ENCODE measurements around the gene IL1A.

The IL1A gene

DNA sequence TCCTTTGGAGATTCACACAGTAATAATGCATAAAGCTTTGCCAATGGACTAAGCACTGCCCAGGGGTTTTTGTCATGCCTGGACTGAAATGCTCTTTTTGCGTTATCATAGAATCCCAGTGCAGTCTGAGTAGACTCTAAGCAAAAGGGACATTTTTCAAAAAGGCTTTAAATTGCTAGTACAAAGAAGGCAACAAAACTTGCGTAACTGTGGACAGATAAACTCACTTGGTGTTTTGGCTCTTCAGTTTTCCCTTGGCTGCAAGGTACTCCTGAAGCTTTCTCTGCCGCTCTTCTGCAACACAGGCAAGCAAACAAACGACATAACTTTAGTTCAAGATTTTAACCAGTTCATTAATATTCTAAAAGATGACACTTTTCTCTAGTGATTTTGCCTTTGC is 22.0 kb downstream of the IL1A start:
- DNase-seq (ENCODE audit: low spot score) = no peak

DNA sequence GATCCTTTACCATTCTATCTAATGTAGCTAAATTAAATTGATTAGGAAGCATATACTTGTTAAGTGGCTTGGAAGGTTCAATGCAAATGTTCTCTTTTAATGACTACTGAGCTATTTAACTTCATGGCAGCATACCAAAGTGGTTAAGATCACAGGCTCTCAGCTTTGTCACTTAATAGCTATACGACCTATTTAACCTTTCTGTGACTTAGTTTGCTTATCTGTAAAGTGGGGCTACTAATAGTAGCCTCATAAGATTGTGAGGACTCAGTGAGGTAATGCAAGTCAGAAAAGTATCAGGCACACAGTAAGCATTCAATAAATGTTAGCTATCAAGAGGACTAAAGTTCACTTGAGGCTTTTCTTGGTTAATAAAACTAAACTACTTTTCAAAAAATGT is 24.1 kb downstream of the IL1A start:
- no peak for DNase-seq (ENCODE audit: low spot score)

DNA sequence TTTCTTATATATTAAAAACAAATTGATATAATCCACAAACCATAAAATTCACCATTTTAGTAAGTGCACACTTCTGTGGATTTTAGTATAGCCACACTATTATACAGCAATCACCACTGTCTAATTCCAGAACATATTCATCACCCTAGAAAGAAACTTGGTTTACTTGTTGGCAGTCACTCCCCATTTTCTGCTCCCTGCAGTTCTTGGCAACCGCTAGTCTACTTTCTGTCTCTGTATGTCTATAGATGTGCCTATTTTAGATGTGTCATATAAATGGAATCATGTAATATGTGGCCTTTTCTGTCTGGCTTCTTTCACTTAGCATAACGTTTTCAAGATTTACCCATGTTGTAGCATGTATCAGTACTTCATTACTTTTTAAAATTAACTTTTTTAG is 25.6 kb downstream of the IL1A start:
- no peak for DNase-seq (ENCODE audit: low spot score)

DNA sequence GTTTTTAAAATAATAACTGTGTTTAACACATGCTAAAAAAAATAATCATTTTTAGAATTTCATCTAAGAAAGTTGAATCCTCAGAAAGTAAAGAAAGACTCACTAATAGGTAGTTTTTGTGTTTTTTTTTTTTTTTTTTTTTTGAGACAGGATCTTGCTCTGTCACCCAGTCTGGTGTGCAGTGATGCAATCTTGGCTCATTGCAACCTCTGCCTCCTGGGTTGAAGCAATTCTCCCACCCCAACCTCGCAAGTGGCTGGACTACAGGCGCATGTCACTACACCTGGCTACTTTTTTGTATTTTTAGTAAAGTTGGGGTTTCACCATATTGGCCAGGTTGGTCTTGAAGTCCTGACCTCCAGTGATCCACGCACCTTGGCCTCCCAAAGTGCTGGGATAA is 27.0 kb downstream of the IL1A start:
- no peak for DNase-seq (ENCODE audit: low spot score)

GRCh38 chr2:112756207-112756606 is 28.1 kb downstream of the IL1A start:
- DNase-seq (ENCODE audit: low spot score) = no peak

DNA sequence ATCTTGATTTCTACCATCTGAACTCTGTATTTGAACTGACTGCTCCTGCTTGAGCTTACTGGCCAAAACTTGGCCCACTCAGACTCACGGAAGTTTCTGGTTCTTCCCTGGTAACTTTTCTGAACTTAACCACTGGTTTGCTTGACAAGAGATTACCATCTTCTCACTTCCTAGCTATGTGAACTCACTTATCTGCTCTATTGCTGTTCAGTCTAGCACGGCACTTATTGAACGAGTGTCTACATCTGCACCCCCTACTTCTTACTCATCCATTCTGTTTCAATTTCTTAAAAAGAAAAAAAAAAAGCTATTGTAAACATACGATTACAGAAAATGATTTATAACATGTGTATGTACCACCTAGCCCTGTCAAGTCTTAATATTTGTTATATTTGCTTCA is 28.8 kb downstream of the IL1A start:
- no peak for DNase-seq (ENCODE audit: low spot score)

GRCh38 chr2:112754564-112754963 is 29.7 kb downstream of the IL1A start:
- DNase-seq (ENCODE audit: low spot score) = no peak

DNA sequence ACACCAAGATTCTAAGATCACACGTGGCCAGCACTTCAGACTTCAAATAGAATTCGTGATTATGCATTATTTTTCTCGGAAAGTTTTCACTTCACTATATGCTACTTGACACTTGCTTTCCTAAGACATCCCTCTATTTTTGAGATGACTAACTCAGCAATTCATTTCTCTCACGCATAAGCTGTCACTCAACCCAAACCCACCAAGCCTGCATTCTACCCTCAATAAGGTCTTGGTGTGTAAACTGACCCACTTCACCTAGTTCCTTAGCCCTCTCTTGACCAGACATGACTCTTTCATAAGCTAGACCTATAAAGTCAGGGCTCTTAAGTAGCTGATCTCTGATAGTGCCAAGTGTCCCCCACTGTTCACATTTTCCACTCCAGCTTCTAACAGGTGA is 31.6 kb downstream of the IL1A start:
- no peak for DNase-seq (ENCODE audit: low spot score)

DNA sequence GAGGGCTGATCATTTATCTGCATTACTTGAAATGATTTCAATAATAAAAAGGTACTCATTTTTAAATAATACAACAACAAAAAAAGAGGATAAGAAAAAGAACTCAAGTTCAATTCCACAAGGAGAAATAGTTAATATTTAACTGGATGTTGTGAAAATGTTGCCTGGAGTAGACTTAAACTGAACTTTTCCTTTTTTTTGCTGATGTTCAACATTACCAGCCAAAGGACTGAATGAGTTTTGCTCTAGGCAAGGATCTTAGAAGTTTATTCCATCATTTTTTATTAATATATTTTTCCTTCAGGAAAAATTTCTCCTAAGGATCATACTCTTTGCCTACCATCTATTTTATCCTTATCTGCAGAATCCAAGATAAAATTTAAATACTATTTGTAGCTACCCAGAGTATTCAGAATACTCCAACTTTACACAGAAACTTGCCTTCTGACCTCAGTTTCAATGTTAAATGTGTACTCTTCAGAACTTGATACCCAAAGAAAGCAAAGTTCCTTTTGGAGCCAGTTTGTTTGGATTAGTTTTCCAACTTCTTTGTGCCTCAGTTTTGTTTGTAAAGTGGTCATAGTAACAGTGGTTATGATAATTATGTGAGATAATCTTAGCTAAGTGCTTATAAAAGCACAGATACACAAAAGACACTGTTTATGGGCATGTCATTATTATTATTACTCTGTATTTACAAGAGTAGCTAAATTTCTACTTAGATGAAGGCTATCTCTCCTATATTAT is 32.7 kb downstream of the IL1A start:
- DNase-seq (ENCODE audit: low spot score) = no peak

- no peak for DNase-seq (ENCODE audit: low spot score)
Measured at GRCh38 chr2:112750560-112750843, 33.8 kb downstream of the IL1A start.

DNA sequence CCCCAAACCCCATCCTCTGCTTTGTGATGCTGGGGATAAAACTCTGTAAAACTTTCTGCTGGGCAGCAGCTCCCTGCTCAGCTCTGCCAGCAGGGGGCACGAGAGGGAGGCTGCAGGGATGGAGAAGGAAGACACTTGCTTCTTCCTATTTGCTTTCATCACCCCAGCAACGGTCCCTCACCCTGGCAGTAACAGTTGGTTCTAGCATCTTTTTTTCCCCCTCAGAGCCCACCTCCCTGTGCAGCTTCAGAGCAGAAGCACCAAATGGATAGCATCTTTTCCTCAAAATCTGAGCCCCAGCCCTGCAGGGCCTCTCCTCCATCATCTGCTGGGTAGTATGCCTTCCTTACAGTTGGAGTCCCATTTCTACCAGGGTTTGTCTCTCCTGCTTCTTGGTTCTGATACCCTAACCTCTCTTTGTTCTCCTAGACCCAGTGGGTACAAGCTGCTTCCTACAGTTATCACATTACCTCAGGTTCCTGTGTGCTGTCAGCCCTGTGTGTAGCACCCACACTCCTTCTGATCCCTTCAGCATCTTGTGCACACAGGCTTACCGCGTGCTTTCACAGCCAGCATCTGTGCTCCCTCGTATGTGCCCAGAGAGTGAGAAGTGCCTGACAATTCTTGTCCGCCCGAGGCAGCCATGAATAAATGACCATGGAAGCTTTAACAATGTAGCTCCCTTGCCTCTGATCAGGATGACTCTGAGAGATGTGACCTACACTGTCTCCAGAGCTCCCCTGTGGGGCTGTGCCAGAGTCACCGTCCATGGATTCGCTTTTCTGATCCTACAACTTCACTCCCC is 34.3 kb downstream of the IL1A start:
- peak; percentile 81 for DNase-seq (ENCODE audit: low spot score)

GRCh38 chr2:112740527-112740926 is 43.8 kb downstream of the IL1A start:
- no peak for DNase-seq (ENCODE audit: low spot score)

GRCh38 chr2:112737542-112738232 is 46.6 kb downstream of the IL1A start:
- no peak for DNase-seq (ENCODE audit: low spot score)

DNA sequence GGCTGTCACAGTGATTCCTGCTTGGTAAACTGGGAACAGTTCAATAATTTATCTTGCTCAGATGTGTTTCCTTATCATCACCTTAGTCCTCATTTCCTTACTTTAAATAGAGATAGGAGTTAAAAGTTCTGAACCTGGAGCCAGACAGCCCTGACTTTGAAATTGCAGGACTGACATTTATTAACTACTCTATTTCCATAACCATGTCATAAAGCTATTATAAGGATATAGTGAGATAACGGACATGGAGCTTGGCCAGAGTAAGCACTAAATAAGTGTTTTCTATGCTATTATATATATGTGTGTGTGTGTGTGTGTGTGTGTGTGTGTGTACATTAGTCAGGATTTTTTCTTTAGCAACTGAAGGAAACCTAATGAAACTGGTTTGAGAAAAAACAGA is 50.4 kb downstream of the IL1A start:
- DNase-seq (ENCODE audit: low spot score) = no peak

DNA sequence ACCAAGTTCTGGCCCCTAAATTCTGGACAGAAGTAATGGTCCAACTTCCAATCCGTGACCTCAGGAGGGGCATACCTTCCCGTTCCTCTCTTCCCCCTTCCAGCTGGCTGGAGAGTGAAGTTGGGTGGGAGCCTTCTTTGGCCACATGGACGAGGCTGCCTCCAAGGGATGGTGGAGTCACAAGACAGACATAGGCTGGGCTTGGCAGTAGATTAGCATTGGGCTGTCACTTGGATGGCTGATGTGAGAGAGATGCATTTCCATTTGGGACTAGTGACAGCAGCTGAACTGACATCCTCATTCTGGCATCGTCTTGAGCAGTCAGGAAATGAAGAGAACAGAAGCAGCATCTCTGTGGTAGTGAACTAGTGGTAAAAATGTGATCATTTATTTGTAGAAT is 50.8 kb downstream of the IL1A start:
- no peak for DNase-seq (ENCODE audit: low spot score)

DNA sequence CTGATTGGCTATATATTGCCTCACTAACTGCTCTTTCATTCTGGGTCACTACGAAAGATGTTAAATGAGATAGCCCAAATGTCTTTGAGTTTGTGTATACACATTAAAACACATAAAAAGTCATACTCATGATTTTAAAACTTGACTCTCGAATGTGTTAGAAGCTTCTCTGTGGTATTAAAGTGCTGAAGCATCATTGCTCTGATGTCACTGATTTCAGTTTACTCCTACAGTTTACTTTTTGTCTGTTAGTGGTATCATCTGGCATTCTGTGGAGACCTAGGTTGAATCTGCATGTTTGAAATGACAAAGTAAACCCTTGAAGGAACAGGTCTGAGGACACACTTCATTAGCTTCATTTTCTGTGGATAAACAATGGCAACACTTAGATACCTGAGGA is 52.8 kb downstream of the IL1A start:
- DNase-seq (ENCODE audit: low spot score) = no peak

GRCh38 chr2:112730791-112731190 is 53.5 kb downstream of the IL1A start:
- DNase-seq (ENCODE audit: low spot score) = no peak

DNA sequence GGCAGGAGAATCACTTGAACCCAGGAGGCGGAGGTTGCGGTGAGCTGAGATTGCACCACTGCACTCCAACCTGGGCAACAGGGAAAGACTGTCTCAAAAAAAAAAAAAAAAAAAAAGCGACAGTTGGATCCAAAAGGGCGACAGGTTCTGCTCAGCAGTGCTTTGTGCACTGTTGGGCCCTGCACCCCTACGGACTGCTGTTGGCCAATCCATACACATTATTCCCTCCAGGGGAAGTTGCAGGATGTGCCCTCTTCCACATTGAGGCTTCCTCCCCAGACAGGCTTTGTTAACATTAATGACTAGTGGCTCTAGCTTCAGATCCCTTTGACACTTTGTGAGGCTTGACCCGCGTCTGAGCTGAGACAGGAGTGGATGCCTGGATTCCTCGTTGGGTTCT is 54.1 kb downstream of the IL1A start:
- DNase-seq (ENCODE audit: low spot score) = no peak

DNA sequence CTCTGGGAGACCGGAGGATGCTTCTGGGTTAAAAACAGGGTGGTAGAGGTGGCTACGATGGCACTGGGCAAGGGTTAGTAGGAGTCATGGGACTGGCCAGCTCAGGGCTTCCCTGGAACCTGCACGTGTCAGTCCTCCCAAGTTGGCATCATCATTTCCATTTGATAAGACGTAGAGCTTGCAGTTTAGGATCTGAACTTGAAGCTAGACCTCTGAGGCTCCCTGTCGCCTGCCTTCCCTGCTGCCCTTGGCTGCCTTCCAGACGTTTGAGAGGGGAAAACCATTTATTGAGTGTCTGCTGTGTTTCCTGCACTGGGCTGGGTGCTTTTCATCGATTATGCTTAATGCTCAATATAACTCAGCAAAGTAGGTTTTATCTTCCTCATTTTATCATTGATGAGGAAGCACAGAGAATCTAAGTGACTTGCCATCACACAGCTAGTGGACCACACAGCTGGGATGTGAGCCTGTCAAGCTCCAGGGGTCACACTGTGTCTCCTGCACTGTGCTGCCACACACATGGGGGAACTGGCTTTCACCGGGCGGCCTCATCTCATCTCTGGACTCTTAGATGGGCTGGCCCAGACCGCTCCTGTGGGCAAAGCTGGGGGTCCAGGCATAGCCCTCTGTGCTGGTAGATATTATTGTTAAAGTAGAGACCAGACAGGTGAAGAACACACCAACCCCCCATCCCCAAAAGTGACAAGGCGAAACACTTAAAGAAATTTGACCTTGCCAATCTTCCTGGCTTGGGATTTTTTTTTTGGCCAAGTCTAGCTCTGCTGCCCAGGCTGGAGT is 55.7 kb downstream of the IL1A start:
- no peak for DNase-seq (ENCODE audit: low spot score)

- no peak for DNase-seq (ENCODE audit: low spot score)
Measured at GRCh38 chr2:112728029-112728362, 56.3 kb downstream of the IL1A start.

GRCh38 chr2:112727276-112728028 is 56.8 kb downstream of the IL1A start:
- no peak for DNase-seq (ENCODE audit: low spot score)

Measured in ecto neural progenitor cell (in vitro differentiated cells).